ENCODE data around the gene SYNE2. TPM values are rescaled to one million over a fixed set of nuclear protein-coding genes. Genes with fewer than 3 reads are reported as not detected.
A peak's percentile ranks its signal among the peaks of the same experiment; 100 is the strongest.

The SYNE2 gene
- total and polyA plus RNA-seq, 10 of the 15 experiments (the other 5 are each of a cell fraction or from before 2014, with no cell fraction given) = 2.1 to 52.7 (median 38.1) TPM

- TF ChIP-seq HDAC6 (IDR thresholded peaks at IDR 0.05; ENCODE audit: unreplicated experiment) = no peak
- no peak for TF ChIP-seq BCL11A (IDR thresholded peaks at IDR 0.05; ENCODE audit: low read depth, low read length)
- TF ChIP-seq RB1 (IDR thresholded peaks at IDR 0.05; ENCODE audit: borderline replicate concordance) = no peak
- TF ChIP-seq BHLHE40 (IDR thresholded peaks at IDR 0.05; ENCODE audit: borderline replicate concordance in 1 of 2, low read depth in 2 of 2, low read length in 1 of 2) = peak; percentile 68 to 80; a peak in 3 of 4 replicates
- peak; percentile 58; the same call in 1 of the 2 replicates for TF ChIP-seq RUNX3 (IDR thresholded peaks at IDR 0.05; ENCODE audit: low read length)
- peak; percentile 51; the same call in 1 of the 2 replicates for TF ChIP-seq FOXM1 (IDR thresholded peaks at IDR 0.05; ENCODE audit: low read depth, low read length)
Observed at GRCh38 chr14:63940387-63940786, 87.6 kb downstream of the SYNE2 start (continued).

GRCh38 chr14:63941023-63941422, 88.2 kb downstream of the SYNE2 start:
- Histone ChIP-seq H3K27ac (ENCODE audit: control insufficient read depth, insufficient read depth) (peak overlapping the region; percentile 76; the same call in 1 of the 2 replicates), H2AFZ (ENCODE audit: control insufficient read depth, low read depth, low read length) (no peak overlapping the region), H4K20me1 (ENCODE audit: control insufficient read depth, insufficient read depth) (no peaks in the 10 kb centered on the region), H3K9ac (ENCODE audit: control insufficient read depth, insufficient read depth, low read length) (no peak overlapping the region), H3K4me1 (ENCODE audit: control insufficient read depth, insufficient read depth, low read length) (peaks cover 36% of the 10 kb centered on the region), H3K36me3 (ENCODE audit: control insufficient read depth in 2 of 2, insufficient read depth in 2 of 2, low read length in 1 of 2) (peaks cover 0 to 3% of the 10 kb centered on the region in 2 experiments; a peak in 1 of 4 replicates), H3K27me3 (replicated peaks in 1 of 2; ENCODE audit: control insufficient read depth in 2 of 2, insufficient read depth in 2 of 2, low read length in 1 of 2) (no peaks in the 10 kb centered on the region), H3K4me2 (ENCODE audit: control insufficient read depth, insufficient read depth) (no peak overlapping the region), H3K4me3 (no peak overlapping the region), H3K9me3 (replicated peaks; ENCODE audit: control insufficient read depth, insufficient read depth, low read length) (no peaks in the 10 kb centered on the region; the same call in 2 of the 3 replicates), H3K79me2 (ENCODE audit: control insufficient read depth, insufficient read depth, low read length) (peaks cover 13% of the 10 kb centered on the region)
- FAIRE-seq = no peak
- ChIA-PET POLR2A (interaction anchor here (1.4 kb wide), 1 partner anchor 10 kb away, joined by 8 read pairs; no protein-coding TSS in a partner anchor), CTCF (no interaction called here), RAD21 (ENCODE audit: unreplicated experiment) (no interaction called here), SMC1A (ENCODE audit: uncharacterized antibody, unreplicated experiment) (interaction anchor here (0.8 to 2.2 kb wide), 6 partner anchors 9 to 77 kb away, joined by 3 to 7 read pairs (median 4); no protein-coding TSS in a partner anchor)
- intact Hi-C loops (cut with micrococcal nuclease; ENCODE audit: unreplicated experiment) = no loop called here
- BruUV-seq (replicated peaks) = no TSS peak
- no peak for DNase-seq (ENCODE audit: low read depth, low spot score)
- ATAC-seq = no peak
- in situ Hi-C loops (cut with MboI) = no loop called here
- 76% methylated on average over 3 of the region's 3 CpGs for WGBS (ENCODE audit: insufficient coverage, insufficient replicate concordance, low lambda C conversion rate, missing lambda C conversion rate)
- no peak for TF ChIP-seq ASH2L (IDR thresholded peaks at IDR 0.05; ENCODE audit: borderline replicate concordance, low read depth)
